ENCODE data around the gene IDUA.
"Not testable (repeated sequence)": the region's sequence is repeated elsewhere in the genome, so short reads cannot be mapped to it uniquely, and the experiment has no call there.

IDUA gene

GRCh38 chr4:1047976-1048772 is 61.3 kb downstream of the IDUA start:
- no peak for DNase-seq

- no peak for DNase-seq
Observed at GRCh38 chr4:1048773-1049590, 62.1 kb downstream of the IDUA start.

GRCh38 chr4:1049591-1049905 is 62.7 kb downstream of the IDUA start:
- DNase-seq, result no peak

GRCh38 chr4:1050486-1051213 is 63.8 kb downstream of the IDUA start:
- DNase-seq, result no peak

- no peak for DNase-seq
Observed at GRCh38 chr4:1051472-1051871, 64.6 kb downstream of the IDUA start.

- DNase-seq, result no peak
Observed at GRCh38 chr4:1052231-1052671, 65.4 kb downstream of the IDUA start.

GRCh38 chr4:1053080-1053661 is 66.3 kb downstream of the IDUA start:
- DNase-seq, result no peak

- DNase-seq, result not testable (repeated sequence)
Observed at GRCh38 chr4:1053891-1054290, 67.0 kb downstream of the IDUA start.

Measured in activated T-cell treated with anti-CD3 and anti-CD28 coated beads for 4 hours (primary cell).